ENCODE data around the gene CSNK1D.

The CSNK1D gene

DNA sequence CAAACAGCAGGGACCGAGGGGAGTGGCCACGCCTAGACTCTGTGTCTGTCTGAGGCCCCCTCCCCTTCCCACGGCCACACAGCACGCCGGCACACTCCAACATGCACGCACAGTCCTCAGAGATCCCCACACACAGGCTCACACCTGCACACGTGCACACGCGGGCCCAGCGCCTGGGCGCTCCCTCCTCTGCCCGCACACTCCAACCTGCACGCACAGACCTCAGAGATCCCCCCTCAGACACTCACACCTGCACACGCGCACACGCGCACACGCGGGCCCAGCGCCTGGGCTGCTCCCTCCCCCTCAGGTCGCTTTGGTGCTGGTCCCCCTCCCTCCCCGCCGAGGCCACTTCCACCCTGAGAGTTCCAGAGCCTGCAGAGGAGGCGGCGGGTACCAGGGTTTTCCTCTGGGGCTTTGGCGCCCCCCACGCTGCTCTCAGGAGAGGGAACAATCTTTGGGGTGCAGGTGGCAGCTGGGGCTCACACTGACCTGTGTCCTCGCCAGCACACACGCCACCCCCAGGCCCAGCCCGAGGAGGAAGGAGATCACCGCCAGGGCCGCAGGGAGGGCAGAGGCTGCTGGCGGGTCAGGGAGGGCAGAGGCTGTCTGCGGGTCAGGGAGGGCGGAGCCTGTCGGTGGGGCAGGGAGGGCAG is 42.3 kb upstream of the CSNK1D start (continued):
- no peak for TF ChIP-seq MYNN (tag by site-specific recombination; IDR thresholded peaks at IDR 0.05; ENCODE audit: borderline replicate concordance)

DNA sequence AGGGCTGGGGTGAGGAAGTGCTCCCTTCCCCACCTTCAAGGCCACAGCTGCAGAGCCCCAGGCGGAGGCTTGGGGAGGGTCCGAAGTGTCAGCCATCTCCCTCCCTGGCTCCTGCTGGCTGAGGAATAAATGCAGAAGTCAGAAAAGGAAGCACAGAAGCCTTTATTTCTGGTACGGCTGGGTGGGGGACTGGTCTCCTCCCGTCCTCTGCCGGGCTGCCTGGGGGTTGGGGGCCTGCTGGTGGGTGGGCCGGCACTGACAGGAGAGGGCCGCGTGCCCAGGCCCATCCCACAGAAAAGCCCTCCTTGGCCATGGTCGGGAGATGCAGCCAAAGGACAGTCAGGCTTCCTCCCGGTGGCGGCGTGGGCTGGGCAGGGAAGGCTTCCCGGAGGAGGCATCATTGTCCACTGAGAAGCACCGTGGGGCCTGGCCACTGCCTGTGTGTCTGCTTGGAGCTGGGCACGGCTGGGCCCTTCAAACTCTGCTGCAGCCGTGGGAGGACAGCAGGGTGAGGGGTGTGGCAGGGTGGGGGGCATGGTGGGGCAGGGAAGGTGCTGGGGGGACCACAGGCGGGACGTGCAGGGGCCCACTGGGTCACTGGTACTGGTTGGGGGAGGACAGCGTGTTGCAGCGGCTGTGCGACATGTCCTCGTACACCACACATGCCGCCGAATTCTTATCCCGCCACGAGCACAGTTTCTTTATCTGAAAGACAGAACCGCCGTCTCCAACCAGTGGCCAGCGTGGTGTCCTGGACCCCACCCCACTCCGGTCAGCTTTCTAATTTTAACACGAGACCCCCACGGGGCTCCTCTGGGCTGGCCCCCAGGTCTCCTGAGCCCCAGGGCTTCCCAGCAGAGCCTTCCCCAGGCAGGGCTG is 41.5 kb upstream of the CSNK1D start:
- ChIA-PET CTCF (interaction anchor here (1.2 kb wide), 1 partner anchor 43 kb away, joined by 3 read pairs; no protein-coding TSS in a partner anchor), POLR2A (no interaction called here)
- Histone ChIP-seq H3K27ac (ENCODE audit: extremely low read depth, low read depth, low read length) (no peak overlapping the region), H3K9me3 (ENCODE audit: control insufficient read depth, insufficient read depth, low read depth, low read length) (no peaks in the 10 kb centered on the region), H3K4me1 (ENCODE audit: control insufficient read depth, insufficient read depth, low read length) (no peaks in the 10 kb centered on the region), H3K4me3 (ENCODE audit: low read depth, low read length) (no peak overlapping the region), H3K36me3 (ENCODE audit: control insufficient read depth in 2 of 2, insufficient read depth in 1 of 2, low read length in 2 of 2) (no peaks in the 10 kb centered on the region)
- TF ChIP-seq ZFHX2 (tag by site-specific recombination; conservative IDR thresholded peaks at IDR 0.05) (0 out of 2 replicates have a peak, but pooled peaks have one; percentile 7), ZNF48 (tag by site-specific recombination; IDR thresholded peaks at IDR 0.05) (no peak), SCRT1 (tag by site-specific recombination; IDR thresholded peaks at IDR 0.05; ENCODE audit: borderline replicate concordance) (no peak)

DNA sequence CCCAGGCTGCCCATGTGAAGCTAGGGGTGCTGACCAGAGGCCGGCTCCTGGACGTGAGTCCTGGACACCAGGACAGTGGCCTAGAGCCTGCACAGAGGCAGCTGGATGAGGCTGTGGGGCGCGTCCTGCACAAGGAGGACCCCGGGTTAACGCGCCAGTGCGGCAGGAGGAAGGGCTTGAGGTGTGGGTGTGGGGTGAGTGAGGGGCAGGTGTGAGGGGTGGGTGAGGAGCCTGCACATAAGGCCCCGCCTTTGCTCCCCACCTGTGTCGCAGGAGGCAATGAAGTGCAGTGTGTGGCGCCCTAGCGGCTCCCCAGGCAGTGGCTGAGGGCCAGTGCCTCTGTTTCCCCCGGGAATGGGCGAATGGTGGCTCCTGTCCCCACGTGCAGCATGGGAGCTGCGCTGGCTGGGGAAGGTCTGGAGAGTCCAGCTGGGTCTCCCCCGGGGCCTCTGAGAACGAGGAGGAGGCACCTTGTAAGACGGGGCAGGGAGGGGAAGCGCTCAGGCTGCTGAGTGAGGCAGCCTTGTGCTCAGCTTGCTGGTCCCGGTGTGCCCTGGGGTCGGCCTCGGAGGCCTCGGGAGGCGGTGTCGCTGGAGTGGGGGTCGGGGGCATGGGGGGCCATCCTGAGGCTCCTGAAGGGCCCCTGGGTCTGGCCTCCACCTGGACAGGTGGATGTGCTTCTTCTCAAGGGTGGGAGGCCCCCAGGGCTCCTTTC is 40.7 kb upstream of the CSNK1D start:
- TF ChIP-seq ZNF544 (tag by site-specific recombination; IDR thresholded peaks at IDR 0.05), result no peak
- TF ChIP-seq ZNF521 (tag by site-specific recombination; IDR thresholded peaks at IDR 0.05), result no peak
- TF ChIP-seq ZNF830 (tag by site-specific recombination; IDR thresholded peaks at IDR 0.05; ENCODE audit: low read depth), result no peak
- no peak for TF ChIP-seq ZNF792 (tag by site-specific recombination; IDR thresholded peaks at IDR 0.05)
- TF ChIP-seq ZNF138 (tag by site-specific recombination; IDR thresholded peaks at IDR 0.05; ENCODE audit: borderline replicate concordance), result no peak
- no peak for TF ChIP-seq ZNF501 (tag by site-specific recombination; IDR thresholded peaks at IDR 0.05)
- no peak for TF ChIP-seq BCL11A (tag by site-specific recombination; IDR thresholded peaks at IDR 0.05; ENCODE audit: low read depth)
- no peaks in the 10 kb centered on the region for H3K9me3 ChIP-seq (ENCODE audit: control insufficient read depth, insufficient read depth, low read depth, low read length)
- POLR2A ChIA-PET, result no interaction called here
- H3K4me3 ChIP-seq (ENCODE audit: low read depth, low read length), result no peak overlapping the region
- CTCF ChIA-PET, result interaction anchor here (1.2 to 1.7 kb wide), 2 partner anchors 14 to 44 kb away, joined by 3 to 4 read pairs; no protein-coding TSS in a partner anchor
- H3K4me1 ChIP-seq (ENCODE audit: control insufficient read depth, insufficient read depth, low read length), result no peaks in the 10 kb centered on the region
- no peaks in the 10 kb centered on the region for H3K36me3 ChIP-seq (ENCODE audit: control insufficient read depth in 2 of 2, insufficient read depth in 1 of 2, low read length in 2 of 2)
- no peak overlapping the region for H3K27ac ChIP-seq (ENCODE audit: extremely low read depth, low read depth, low read length)

DNA sequence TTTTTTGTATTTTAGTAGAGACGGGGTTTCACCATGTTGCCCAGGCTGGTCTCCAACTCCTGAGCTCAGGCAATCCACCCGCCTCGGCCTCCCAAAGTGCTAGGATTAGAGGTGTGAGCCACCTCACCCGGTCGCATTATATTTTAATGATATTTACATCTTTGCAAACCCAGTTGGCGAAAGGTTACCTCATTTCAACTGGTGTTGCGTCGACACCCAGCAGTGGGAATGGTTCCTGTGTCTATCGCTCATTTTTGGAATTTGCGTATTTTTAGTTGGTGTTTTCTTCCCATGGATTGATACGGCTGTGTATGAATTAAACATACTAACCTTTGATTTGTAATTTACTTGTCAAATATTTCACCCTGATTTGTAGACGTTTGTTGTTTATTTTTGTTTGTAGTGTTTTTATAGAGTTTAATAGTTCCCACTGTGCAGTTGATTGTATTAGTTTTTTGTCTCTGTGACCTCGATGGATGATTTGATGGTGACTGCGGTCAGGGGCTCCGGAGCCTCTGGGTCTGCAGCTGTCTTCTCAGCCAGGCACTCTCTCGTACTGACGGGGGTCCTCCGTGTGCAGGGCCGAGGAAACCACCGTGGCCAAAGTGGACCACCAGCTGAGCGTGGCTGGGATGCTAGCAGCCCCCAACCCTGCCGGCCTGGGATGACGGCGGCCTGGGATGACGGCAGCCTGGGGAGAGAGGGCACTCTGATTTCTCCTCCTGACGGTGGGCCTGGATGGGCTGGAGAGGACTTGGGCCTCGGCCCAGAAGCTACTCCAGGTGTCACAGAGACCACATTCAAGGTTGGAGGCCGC is 39.9 kb upstream of the CSNK1D start:
- no peak overlapping the region for H3K4me3 ChIP-seq (ENCODE audit: low read depth, low read length)
- no peaks in the 10 kb centered on the region for H3K36me3 ChIP-seq (ENCODE audit: control insufficient read depth in 2 of 2, insufficient read depth in 1 of 2, low read length in 2 of 2)
- H3K4me1 ChIP-seq (ENCODE audit: control insufficient read depth, insufficient read depth, low read length), result no peaks in the 10 kb centered on the region
- no peaks in the 10 kb centered on the region for H3K9me3 ChIP-seq (ENCODE audit: control insufficient read depth, insufficient read depth, low read depth, low read length)
- no peak overlapping the region for H3K27ac ChIP-seq (ENCODE audit: extremely low read depth, low read depth, low read length)
- ChIA-PET CTCF (interaction anchor here (0.7 to 1.7 kb wide), 2 partner anchors 13 to 591 kb away, joined by 3 to 4 read pairs; no protein-coding TSS in a partner anchor), POLR2A (interaction anchor here (0.7 to 1.2 kb wide), 2 partner anchors 21 to 115 kb away, joined by 3 to 4 read pairs; no protein-coding TSS in a partner anchor)
- no peak for TF ChIP-seq ZNF658 (tag by site-specific recombination; IDR thresholded peaks at IDR 0.05)
- no peak for TF ChIP-seq ZNF48 (tag by site-specific recombination; IDR thresholded peaks at IDR 0.05)
- TF ChIP-seq ZNF791 (tag by site-specific recombination; IDR thresholded peaks at IDR 0.05), result no peak
- TF ChIP-seq SP2 (tag by site-specific recombination; IDR thresholded peaks at IDR 0.05), result no peak
- no peak for TF ChIP-seq HOXC10 (CRISPR knock-in tag; IDR thresholded peaks at IDR 0.05)
- TF ChIP-seq KLF7 (tag by site-specific recombination; IDR thresholded peaks at IDR 0.05; ENCODE audit: borderline replicate concordance), result no peak
- TF ChIP-seq, protein P1, sequence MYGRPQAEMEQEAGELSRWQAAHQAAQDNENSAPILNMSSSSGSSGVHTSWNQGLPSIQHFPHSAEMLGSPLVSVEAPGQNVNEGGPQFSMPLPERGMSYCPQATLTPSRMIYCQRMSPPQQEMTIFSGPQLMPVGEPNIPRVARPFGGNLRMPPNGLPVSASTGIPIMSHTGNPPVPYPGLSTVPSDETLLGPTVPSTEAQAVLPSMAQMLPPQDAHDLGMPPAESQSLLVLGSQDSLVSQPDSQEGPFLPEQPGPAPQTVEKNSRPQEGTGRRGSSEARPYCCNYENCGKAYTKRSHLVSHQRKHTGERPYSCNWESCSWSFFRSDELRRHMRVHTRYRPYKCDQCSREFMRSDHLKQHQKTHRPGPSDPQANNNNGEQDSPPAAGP (tag by site-specific recombination; IDR thresholded peaks at IDR 0.05), result no peak
- no peak for TF ChIP-seq ZNF433 (tag by site-specific recombination; IDR thresholded peaks at IDR 0.05; ENCODE audit: low read depth)
- no peak for TF ChIP-seq ZNF423 (tag by site-specific recombination; IDR thresholded peaks at IDR 0.05)
- TF ChIP-seq, protein P2, sequence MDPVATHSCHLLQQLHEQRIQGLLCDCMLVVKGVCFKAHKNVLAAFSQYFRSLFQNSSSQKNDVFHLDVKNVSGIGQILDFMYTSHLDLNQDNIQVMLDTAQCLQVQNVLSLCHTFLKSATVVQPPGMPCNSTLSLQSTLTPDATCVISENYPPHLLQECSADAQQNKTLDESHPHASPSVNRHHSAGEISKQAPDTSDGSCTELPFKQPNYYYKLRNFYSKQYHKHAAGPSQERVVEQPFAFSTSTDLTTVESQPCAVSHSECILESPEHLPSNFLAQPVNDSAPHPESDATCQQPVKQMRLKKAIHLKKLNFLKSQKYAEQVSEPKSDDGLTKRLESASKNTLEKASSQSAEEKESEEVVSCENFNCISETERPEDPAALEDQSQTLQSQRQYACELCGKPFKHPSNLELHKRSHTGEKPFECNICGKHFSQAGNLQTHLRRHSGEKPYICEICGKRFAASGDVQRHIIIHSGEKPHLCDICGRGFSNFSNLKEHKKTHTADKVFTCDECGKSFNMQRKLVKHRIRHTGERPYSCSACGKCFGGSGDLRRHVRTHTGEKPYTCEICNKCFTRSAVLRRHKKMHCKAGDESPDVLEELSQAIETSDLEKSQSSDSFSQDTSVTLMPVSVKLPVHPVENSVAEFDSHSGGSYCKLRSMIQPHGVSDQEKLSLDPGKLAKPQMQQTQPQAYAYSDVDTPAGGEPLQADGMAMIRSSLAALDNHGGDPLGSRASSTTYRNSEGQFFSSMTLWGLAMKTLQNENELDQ (tag by site-specific recombination; IDR thresholded peaks at IDR 0.05; ENCODE audit: low read depth), result no peak
- TF ChIP-seq ZNF585B (tag by site-specific recombination; IDR thresholded peaks at IDR 0.05), result no peak
- TF ChIP-seq ZNF776 (tag by site-specific recombination; IDR thresholded peaks at IDR 0.05; ENCODE audit: borderline replicate concordance), result no peak
- no peak for TF ChIP-seq ZNF660 (tag by site-specific recombination; IDR thresholded peaks at IDR 0.05)
